NCI-H2196 treated with DMSO at 0.1 percent for 48 hours (cell line): ENCODE measurements around the gene VPS51.

Experiments used
- DNase-seq: peaks from one replicate; lab custom pipeline; 2025; ENCODE audit not compliant: unreplicated experiment; lab: John Stamatoyannopoulos, UW

Gene VPS51

DNA sequence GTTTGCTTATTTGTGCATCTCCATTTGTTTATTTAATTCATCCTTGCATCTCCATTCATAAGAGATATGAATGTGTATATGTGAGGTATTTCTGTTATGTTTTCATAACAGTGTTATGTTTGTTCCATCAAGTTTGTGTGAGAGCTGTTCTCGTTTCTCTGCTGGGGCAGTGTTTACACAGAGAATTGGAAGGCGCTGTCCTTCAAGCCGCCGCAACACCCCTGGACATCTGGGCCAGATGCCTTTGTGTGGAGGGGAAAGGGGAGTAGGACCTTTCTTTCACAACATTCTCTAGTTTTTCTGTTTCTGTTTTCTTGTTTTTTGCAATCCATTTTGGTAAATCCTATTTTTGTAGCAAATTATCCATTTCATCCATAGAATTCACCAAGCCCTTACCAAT is 8.6 kb downstream of the VPS51 start:
- no peak for DNase-seq

DNA sequence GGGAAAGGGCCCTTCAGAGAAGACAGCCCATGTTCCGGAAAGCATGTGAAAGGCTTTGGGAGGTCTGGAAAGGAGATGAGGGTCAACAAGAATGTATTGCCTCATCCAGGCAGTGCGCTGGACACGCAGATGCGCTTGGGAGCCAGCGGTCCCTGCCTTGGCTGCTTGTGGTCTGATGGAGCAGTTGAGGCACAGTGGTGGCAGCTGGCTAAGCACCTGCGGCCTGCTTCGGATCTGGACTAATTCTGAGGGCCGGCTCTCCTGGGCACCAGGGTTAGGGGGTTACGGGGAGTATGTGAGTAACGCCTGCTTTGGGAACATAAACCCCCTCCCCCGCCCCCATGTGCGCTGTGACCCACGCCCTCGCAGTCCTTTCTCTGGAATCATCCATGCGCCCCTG is 11.1 kb downstream of the VPS51 start:
- DNase-seq = no peak

DNA sequence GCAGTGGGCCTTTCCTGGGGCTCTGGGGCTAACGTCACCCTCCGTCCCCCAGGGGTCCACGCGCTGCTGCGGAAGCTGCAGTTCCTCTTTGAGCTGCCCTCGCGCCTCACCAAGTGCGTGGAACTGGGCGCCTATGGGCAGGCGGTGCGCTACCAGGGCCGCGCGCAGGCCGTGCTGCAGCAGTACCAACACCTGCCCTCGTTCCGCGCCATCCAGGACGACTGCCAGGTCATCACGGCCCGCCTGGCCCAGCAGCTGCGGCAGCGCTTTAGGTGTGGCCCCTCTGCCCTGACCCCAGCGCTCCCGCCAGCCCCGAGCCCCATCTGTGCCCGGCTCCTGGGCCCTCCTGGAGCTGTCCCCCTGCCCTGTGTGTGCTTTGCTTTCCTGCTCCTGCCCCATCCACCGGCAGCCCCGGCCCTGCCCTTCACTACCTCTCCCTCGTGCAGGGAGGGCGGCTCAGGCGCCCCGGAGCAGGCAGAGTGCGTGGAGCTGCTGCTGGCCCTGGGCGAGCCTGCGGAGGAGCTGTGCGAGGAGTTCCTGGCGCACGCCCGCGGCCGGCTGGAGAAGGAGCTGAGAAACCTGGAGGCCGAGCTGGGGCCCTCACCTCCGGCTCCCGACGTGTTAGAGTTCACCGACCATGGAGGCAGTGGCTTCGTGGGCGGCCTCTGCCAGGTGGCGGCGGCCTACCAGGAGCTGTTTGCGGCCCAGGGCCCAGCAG is 11.9 kb downstream of the VPS51 start:
- DNase-seq = no peak

DNA sequence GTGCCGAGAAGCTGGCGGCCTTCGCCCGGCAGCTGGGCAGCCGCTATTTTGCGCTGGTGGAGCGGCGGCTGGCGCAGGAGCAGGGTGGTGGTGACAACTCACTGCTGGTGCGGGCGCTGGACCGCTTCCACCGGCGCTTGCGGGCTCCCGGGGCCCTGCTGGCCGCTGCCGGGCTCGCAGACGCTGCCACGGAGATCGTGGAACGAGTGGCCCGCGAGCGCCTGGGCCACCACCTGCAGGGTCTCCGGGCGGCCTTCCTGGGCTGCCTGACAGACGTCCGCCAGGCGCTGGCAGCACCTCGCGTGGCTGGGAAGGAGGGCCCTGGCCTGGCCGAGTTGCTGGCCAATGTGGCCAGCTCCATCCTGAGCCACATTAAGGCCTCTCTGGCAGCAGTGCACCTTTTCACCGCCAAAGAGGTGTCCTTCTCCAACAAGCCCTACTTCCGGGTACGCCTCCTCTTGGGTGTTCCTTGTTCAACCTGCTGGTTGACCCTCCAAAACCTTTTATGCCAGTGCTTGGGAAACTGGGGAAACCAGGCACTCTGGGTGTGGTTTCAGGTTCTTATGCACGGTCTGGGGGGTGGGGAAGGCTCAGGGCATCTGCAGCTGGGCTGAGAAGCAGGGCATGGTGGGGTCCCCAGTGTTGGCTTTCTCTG is 12.6 kb downstream of the VPS51 start:
- no peak for DNase-seq

DNA sequence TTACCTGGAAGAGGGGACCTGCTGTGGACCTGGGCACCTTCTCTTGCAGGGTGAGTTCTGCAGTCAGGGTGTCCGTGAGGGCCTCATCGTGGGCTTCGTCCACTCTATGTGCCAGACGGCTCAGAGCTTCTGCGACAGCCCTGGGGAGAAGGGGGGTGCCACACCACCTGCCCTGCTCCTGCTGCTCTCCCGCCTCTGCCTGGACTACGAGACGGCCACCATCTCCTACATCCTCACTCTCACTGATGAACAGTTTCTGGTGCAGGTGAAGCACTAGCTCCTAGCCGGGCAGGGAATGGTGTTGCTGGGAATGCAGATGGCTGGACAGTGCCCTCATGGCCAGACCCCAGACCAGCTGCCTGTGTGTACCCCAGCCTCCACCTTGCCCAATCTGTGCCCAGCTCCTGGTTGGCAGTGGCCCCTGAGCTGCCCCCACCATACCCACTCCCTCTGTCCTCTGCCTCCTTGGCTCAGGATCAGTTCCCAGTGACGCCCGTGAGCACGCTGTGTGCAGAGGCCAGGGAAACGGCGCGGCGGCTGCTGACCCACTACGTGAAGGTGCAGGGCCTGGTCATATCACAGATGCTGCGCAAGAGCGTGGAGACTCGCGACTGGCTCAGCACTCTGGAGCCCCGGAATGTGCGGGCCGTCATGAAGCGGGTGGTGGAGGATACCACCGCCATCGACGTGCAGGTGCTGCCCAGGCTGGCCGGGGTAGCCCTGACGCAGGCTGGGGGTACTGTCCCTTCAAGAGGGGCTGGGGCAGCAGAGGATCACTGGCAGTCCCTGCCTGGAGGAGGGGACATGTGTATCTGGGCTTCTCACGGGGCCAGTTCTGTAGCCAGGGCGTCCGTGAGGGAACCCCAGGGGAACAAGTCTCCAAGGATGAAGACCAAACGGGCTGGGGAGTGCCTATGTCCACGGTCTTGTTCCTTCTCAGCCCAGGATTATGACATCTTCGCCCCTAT is 13.5 kb downstream of the VPS51 start:
- no peak for DNase-seq

DNA sequence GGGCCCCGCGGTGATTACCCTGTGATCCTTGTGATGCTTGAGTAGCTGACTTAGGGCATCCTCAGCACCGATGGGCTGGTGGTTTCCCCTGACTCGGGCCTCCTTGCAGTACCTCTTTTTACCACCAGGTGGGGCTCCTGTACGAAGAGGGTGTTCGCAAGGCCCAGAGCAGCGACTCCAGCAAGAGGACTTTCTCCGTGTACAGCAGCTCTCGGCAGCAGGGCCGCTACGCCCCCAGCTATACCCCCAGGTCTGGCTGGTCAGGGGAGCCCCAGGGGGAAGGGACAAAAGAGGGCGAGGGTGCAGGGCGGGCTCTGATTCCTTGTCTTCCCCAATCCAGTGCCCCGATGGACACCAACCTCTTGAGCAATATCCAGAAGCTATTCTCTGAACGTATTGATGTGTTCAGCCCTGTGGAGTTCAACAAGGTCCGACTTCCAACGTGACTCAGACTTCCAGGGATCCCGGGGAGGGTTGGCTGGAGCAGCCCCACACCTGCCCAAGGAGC is 14.4 kb downstream of the VPS51 start:
- peak; percentile 70 for DNase-seq

DNA sequence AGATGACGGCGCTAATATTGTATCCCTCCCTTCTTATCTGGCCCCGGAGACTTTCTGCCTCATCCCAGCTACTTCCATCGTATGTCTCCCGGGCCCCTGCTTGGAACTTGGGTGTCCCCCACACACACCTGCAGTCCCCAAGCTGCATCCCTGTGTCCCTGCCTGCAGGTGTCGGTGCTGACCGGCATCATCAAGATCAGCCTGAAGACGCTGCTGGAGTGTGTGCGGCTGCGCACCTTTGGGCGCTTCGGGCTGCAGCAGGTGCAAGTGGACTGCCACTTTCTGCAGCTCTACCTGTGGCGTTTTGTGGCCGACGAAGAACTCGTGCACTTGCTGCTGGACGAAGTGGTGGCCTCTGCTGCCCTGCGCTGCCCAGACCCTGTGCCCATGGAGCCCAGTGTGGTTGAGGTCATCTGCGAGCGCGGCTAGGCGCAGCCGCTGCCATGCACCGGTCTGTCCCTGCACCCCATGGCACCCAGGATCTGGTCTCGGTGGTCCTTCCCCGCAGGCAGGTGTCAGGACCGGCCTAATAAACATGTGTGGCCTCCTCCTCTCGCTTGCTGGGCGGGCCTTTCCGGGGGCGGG is 15.2 kb downstream of the VPS51 start:
- DNase-seq = no peak

DNA sequence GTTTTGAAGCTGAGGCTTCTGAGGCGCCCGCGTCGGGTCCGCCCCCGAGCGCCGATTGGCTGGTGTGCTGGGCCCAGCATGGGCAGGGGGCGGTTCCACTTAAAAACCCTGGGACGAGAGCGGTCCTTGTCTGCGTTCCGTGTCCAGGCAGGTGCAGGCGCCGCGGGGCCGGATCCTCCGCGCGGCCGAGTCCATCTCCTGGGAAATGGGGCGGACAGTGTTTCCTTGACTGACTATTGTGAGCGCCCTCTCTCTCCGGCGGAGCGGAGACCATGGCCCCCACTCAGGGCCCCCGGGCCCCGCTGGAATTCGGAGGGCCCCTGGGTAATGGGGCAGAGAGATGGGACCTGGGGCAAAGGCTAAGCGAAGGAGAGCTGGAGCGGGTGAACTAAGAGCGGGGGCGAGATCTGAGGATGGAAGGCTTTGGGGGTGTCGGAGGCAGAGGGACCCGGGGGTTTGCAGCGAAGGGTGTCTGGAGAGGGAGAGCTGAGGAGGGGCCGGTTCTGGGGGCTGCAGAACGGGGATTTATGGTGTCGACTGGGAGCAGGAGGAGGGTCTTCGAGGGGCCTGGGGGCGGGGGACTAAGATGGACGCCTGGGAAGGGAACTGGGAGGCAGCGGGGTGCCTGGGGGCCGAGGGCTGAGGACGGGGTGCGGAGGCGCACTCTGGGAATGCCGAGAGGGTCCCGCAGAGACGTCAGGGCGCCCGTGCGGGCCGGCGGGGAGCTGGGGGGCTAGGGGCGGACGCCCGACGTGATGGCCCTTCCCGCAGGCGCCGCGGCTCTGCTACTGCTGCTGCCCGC is 15.9 kb downstream of the VPS51 start, which contains the start of gene TM7SF2:
Gene TM7SF2 (plus strand): TSS at position 129 of the 802 bp plus-strand sequence. CDS start 144 bp downstream, at position 273.
- peak; percentile 93 for DNase-seq

DNA sequence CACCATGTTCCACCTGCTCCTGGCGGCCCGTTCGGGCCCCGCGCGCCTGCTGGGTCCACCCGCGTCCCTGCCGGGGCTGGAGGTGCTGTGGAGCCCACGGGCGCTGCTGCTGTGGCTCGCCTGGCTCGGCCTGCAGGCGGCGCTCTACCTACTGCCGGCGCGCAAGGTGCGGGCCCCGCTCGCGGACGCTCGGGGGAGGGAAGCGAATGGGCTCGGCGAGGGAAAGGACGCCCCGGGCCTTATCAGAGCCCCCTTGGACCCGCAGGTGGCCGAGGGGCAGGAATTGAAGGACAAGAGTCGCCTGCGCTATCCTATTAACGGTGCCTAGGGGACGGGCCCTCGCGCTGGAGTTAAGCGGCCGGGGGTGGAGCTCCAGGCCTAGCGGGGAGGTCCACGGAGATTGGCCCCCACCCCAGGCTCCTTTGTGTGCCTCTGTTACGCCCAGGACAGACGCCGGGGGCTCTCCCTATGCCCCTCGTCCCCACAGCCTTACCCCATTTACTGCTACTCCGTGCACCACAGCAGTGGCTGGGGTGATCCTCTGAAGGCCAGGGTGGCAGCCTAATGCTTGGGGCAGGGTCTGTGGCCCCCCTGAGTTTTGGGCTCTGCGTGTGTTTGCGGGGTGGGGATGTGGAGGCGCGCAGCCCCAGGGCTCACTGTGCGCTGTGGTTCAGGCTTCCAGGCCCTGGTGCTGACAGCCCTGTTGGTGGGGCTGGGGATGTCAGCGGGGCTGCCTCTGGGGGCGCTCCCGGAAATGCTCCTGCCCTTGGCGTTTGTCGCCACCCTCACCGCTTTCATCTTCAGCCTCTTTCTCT is 16.7 kb downstream of the VPS51 start:
- peak; percentile 18 for DNase-seq

DNA sequence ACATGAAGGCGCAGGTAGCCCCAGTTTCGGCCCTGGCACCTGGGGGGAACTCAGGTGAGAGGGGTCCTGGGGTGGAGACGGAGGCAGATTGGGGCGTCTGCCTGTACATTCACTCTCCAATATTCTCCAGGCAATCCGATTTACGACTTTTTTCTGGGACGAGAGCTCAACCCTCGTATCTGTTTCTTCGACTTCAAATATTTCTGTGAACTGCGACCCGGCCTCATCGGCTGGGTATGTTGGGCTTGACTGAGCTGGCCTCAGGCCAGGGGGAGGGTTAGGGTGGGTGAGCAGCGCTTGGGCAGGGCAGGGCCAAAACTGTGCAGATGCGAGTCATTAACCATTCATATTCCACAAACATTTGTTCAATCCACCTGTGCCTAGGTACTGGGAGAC is 17.3 kb downstream of the VPS51 start:
- no peak for DNase-seq

DNA sequence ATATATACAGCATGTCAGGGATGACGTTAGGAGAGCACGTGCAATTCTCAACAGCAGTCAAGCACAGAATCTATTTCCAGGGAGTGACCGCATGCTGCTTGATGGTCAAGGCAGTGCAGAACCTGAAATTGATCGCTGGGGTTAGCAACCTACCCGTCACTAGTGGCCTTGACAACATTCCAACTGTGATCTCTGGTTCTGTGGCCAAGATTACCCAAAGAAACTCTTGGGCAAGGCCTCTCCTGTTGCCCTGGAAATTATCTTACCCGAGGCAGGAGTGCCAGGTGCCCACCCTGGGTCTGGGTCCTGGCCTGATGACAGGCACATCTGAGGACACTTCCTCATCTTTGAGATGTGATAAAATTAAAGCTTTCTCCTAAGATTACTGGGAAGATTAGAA is 17.8 kb downstream of the VPS51 start:
- DNase-seq = no peak

DNA sequence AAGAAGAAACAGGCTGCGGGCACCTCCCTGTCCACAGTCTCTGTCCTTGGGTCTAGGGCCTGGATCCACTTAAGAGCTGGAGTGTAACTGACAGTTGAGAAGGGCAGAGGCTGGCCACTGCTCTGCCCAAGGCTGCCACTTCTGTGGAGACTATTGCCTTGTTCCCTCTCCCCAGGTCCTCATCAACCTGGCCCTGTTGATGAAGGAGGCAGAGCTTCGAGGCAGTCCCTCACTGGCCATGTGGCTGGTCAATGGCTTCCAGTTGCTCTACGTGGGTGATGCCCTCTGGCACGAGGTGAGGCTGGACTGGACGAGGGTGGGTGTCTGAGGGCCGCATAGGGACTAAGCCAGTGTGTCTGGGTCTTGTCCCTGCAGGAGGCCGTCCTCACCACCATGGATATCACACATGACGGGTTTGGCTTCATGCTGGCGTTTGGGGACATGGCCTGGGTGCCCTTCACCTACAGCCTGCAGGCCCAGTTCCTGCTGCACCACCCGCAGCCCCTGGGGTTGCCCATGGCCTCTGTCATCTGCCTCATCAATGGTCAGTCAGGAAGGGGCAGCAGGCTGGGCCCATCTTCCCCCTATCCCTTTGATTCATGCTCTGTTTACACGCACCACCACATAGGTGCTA is 18.6 kb downstream of the VPS51 start:
- DNase-seq = no peak

DNA sequence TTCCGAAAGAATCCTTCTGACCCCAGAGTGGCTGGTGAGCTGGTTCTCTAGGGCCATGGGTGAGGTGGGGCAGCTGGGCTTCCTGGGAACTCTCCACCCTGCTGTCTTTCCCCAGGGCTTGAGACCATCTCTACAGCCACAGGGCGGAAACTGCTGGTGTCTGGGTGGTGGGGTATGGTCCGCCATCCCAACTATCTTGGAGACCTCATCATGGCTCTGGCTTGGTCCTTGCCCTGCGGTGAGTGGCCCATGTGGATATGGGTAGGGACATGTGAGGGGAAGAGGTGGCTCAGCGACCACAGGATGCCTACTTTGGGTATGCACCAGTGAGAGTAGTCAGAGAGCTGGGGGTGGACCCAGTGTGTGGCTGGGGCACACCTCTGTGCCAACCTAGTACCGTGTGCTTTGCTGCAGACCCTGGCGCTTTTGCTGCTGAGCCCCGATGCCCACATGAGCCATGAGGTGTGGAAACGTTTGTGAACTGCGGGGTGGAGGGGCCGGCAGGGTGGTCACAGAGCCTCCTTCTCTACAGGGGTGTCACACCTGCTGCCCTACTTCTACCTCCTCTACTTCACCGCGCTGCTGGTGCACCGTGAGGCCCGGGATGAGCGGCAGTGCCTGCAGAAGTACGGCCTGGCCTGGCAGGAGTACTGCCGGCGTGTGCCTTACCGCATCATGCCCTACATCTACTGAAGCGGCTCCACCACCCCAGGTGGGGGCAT is 19.5 kb downstream of the VPS51 start:
- no peak for DNase-seq

DNA sequence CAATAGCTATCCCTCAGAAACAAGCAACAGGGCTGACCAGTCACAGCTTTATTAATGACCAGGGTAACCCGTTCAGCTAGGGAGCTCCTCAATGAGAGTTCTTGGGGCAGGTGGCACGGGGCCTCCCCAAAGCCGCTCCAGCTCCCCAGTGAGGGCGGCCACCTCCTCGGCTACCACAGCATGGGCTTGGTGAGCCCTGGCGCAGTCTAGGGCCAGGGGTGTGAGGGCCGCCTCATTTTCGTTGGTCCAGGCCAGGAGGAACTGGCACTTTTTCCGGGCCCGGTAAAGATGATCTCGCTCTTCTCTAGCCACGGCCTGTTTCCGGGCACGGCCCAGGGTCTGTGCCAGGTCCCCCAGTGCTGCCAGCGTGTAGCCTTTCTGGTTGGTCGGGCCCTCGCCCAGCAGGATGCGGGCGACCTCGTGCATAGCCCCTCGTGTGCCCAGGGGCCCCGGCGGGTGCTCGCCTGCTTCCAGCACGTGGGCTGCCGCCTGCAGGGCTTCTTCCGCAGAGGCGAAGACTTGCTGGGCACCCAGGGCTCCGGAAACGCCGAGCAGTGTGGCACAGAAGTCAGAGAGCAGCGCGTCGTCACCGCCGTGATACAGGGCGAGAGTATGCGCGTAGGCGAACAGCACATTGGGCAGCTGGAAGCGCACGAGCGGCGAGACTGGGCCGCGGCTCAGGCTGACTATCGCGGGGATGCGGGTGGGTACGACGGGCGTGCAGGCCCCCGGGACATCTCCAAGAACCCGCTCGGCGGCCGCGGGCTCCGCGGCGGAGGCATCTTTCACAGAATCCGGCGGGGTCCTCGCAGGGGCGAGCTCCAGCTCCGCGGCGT is 20.6 kb downstream of the VPS51 start:
- DNase-seq = no peak

DNA sequence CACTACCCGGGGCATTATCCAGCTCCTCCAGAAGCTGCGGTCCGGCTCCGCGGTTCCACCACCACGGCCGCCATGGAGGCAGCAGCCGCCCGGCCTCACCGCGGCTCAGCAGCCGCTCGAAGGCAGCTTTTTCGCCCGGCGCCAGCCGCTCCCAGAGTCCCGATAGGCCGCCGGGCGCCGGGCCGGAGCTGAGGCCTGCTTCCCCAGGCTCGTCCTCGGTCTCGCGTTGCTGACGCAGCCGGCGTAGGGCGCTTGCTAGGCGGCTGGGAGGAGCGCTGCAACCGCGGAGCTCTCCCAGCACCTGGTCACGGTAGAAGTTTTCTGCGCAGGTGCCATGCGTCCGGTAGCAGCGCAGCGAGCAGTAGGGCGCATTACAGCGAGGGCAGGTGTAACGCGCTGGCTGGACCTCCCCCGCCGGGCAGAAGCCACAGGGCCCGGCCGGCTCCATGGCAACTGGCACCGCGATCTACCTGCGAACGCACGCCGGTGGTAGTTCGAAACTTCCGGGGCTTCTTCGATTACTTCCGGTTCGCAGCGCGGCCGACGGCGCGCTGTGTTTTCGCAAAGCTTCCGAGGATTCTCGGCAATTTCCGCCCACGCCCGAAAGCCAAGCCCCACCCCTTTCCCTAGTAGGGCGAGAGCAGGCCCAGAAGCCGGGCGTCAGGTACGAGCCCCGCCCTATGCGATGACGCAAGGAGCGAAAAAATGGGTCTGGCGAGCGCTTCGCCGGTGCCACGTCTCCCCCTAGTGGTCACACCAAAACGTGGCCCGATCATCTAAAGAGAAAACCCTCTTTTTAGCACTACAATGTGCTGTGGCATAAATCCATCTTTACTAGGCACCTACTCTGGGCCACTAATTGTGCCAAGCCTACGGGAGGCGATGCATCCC is 21.4 kb downstream of the VPS51 start, which contains the start of gene ZNHIT2:
Gene ZNHIT2 (minus strand): TSS at position 496 of the 891 bp plus-strand sequence. CDS start 48 bp downstream, at position 448.
- DNase-seq = peak; percentile 98
